Gastrocnemius medialis (tissue), 4 donors: Measurements from ENCODE around the gene MZT2B.

Source experiments
- POLR2A ChIP-seq, 2 donors: fragments of 450-650 bp; IDR thresholded peaks; one replicate each; pipeline ENCODE4 v1.6.1; 2017; ENCODE audit warnings: antibody characterized with exemption in 2 of 2, mild to moderate bottlenecking in 2 of 2, moderate library complexity in 2 of 2
- TF ChIP-seq, protein P1 (sequence below), 5 experiments: fragments of 450-650 bp in 3 of 5; fragments of 200-600 bp in 2 of 5; sonication (generic) in 2 of 5; IDR thresholded peaks in 4 of 5; conservative IDR thresholded peaks in 1 of 5; 1 replicate in 4 of 5; 2 replicates in 1 of 5; pipeline ENCODE4 v1.5.1; 2016 to 2019; ENCODE audit warnings: antibody characterized with exemption in 5 of 5, mild to moderate bottlenecking in 3 of 5, moderate library complexity in 3 of 5

DNA sequence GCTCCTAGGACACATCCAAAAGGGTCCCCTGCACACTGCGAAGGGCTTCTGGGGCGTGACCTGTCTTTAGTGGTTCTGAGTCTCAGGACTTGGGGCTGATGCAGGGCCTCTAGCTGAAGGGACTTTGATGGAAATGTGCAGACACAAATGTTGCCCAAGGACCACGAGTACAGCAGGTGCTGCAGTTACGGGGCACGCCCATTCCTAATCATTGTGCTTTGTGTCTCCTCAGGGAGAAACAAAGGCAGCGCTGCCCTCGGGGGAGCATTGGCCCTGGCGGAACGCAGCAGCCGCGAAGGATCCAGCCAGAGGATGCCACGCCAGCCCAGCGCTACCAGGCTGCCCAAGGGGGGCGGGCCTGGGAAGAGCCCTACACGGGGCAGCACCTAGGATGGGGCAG lies 8.2 kb downstream of the MZT2B start:
- TF ChIP-seq, protein P1, sequence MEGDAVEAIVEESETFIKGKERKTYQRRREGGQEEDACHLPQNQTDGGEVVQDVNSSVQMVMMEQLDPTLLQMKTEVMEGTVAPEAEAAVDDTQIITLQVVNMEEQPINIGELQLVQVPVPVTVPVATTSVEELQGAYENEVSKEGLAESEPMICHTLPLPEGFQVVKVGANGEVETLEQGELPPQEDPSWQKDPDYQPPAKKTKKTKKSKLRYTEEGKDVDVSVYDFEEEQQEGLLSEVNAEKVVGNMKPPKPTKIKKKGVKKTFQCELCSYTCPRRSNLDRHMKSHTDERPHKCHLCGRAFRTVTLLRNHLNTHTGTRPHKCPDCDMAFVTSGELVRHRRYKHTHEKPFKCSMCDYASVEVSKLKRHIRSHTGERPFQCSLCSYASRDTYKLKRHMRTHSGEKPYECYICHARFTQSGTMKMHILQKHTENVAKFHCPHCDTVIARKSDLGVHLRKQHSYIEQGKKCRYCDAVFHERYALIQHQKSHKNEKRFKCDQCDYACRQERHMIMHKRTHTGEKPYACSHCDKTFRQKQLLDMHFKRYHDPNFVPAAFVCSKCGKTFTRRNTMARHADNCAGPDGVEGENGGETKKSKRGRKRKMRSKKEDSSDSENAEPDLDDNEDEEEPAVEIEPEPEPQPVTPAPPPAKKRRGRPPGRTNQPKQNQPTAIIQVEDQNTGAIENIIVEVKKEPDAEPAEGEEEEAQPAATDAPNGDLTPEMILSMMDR (IDR thresholded peaks at IDR 0.05 in 4 of 5, conservative IDR thresholded peaks at IDR 0.05 in 1 of 5): no peak
- TF ChIP-seq POLR2A (IDR thresholded peaks at IDR 0.05): no peak
